GM12872 (cell line): Measurements from ENCODE around the gene FGD6.

ENCODE experiments used
- CTCF ChIP-seq: IDR thresholded peaks from 3 replicates; pipeline ENCODE4 v1.5.1; 2011; ENCODE audit warnings: low read depth, mild to moderate bottlenecking, low read length, moderate library complexity; ENCODE audit not compliant: insufficient read depth

FGD6 gene

GRCh38 chr12:95085612-95086011, 131.7 kb downstream of the FGD6 start:
- no peak for TF ChIP-seq CTCF

- no peak for TF ChIP-seq CTCF
These were observed 133.3 kb downstream of the FGD6 start for GRCh38 chr12:95083938-95084337.

- no peak for TF ChIP-seq CTCF
These were observed 133.8 kb downstream of the FGD6 start for GRCh38 chr12:95083471-95083870.

GRCh38 chr12:95077341-95077740, 139.9 kb downstream of the FGD6 start:
- TF ChIP-seq CTCF = no peak

- TF ChIP-seq CTCF = no peak
These were observed 142.5 kb downstream of the FGD6 start for GRCh38 chr12:95074766-95075165.

- TF ChIP-seq CTCF = peak; percentile 87
These were observed 143.4 kb downstream of the FGD6 start for GRCh38 chr12:95073698-95074520.

- TF ChIP-seq CTCF = no peak
These were observed 144.2 kb downstream of the FGD6 start, which contains the start of gene NR2C1 for GRCh38 chr12:95072900-95073697. Gene NR2C1, minus strand, starts transcription at chr12:95073618. Its CDS starts 6,234 bp downstream, at chr12:95067384.
